ENCODE data around the gene CACNA1S. TPM values are rescaled to one million over a fixed set of nuclear protein-coding genes. Genes with fewer than 3 reads are reported as not detected.
A peak's percentile ranks its signal among the peaks of the same experiment; 100 is the strongest.

The CACNA1S gene
- total and polyA plus RNA-seq, 2 of the 4 experiments (the other 2 are of a cell fraction) = not detected

- dilution Hi-C loops (cut with HindIII; ENCODE audit: low sequenced_read_pairs, unreplicated experiment) = no loop called here
- DNase-seq (no peak), ATAC-seq (ENCODE audit: low read depth) (no peak)
- peak overlapping the region; percentile 32 for H2BK5ac ChIP-seq (ENCODE audit: low read depth, low read length, poor library complexity, severe bottlenecking)
- H2AFZ ChIP-seq (replicated peaks; ENCODE audit: low read length, poor library complexity) = no peak overlapping the region
- intact Hi-C loops (cut with micrococcal nuclease) = loop anchor here (1.0 kb wide), 1 partner anchor 18 kb away; the partner anchor contains the start of gene TMEM9
- no peak for TF ChIP-seq SMC3 (IDR thresholded peaks at IDR 0.05; ENCODE audit: low read depth, low read length)
- no peak for TF ChIP-seq CEBPB (IDR thresholded peaks at IDR 0.05; ENCODE audit: low read depth, low read length)
- H3K4me2 ChIP-seq (ENCODE audit: low read depth, low read length) = no peak overlapping the region
- H3K27me3 ChIP-seq (ENCODE audit: control insufficient read depth, insufficient read depth, low read length) = no peaks in the 10 kb centered on the region
- no TSS peak for BruUV-seq (replicated peaks)
- H3K36me3 ChIP-seq (ENCODE audit: control insufficient read depth, insufficient read depth, low read length) = peaks cover 38% of the 10 kb centered on the region
- H2BK15ac ChIP-seq (ENCODE audit: low read depth, low read length) = 0 out of 3 replicates have a peak overlapping the region, but pooled peaks have one; percentile 52
- peak overlapping the region; percentile 70 for H2AK9ac ChIP-seq (replicated peaks; ENCODE audit: low read depth, low read length, poor library complexity)
- no peak overlapping the region for H3K56ac ChIP-seq (ENCODE audit: extremely low read depth, insufficient read depth, low read length)
- ChIA-PET CTCF (interaction anchor here (0.7 kb wide), 1 partner anchor 614 kb away, joined by 3 read pairs; no protein-coding TSS in a partner anchor), POLR2A (ENCODE audit: unreplicated experiment) (no interaction called here)
- no peak overlapping the region for H3K9ac ChIP-seq (ENCODE audit: low read depth, low read length)
- H3K79me1 ChIP-seq (ENCODE audit: low read depth in 1 of 2, low read length in 2 of 2) = peaks cover 0 to 18% of the 10 kb centered on the region in 2 experiments; a peak in 2 of 4 replicates
- no peak overlapping the region; the same call in 1 of the 2 replicates for H3K14ac ChIP-seq (replicated peaks; ENCODE audit: low read depth, low read length)
- no peak overlapping the region for H2BK20ac ChIP-seq (ENCODE audit: low read depth, low read length)
- no peak overlapping the region for H4K91ac ChIP-seq (ENCODE audit: insufficient read depth, low read depth, low read length)
- H4K8ac ChIP-seq (ENCODE audit: low read depth in 2 of 2, low read length in 2 of 2) = no peak overlapping the region
- in situ Hi-C loops (cut with MboI; ENCODE audit: low sequenced_read_pairs) = no loop called here
- H3K4ac ChIP-seq (ENCODE audit: low read depth, low read length) = peak overlapping the region; percentile 53; the same call in 1 of the 2 replicates
- 100% methylated on average over 1 of the region's 8 CpGs; no CpG with 5 or more reads in 1 of the 2 experiments for WGBS, 2 experiments (ENCODE audit: extremely low coverage in 2 of 2, insufficient read length in 1 of 2)
- no peak overlapping the region for H2BK120ac ChIP-seq (ENCODE audit: low read depth, low read length)
- peak overlapping the region; percentile 87; the same call in 1 of the 2 replicates for H2AK5ac ChIP-seq (ENCODE audit: low read depth, low read length)
- peaks cover 26% of the 10 kb centered on the region for H4K20me1 ChIP-seq (ENCODE audit: insufficient read depth, low read length)
- H3K27ac ChIP-seq (ENCODE audit: insufficient read depth, low read length) = peak overlapping the region; percentile 32; the same call in 1 of the 2 replicates
- H3K4me1 ChIP-seq (ENCODE audit: control insufficient read depth, insufficient read depth, low read length) = peaks cover 13% of the 10 kb centered on the region
- H3K9me3 ChIP-seq (ENCODE audit: control insufficient read depth, insufficient read depth, low read length) = no peaks in the 10 kb centered on the region
- peaks cover 22% of the 10 kb centered on the region for H3K9me1 ChIP-seq (ENCODE audit: insufficient read depth, low read length)
- no peak overlapping the region for H3K4me3 ChIP-seq (ENCODE audit: insufficient read depth, low read depth, low read length)
- no peak overlapping the region for H3K23ac ChIP-seq (ENCODE audit: low read depth, low read length)
- no peak overlapping the region for H4K5ac ChIP-seq (ENCODE audit: low read depth, low read length)
- H3K18ac ChIP-seq (ENCODE audit: low read depth, low read length) = no peak overlapping the region; the same call in 1 of the 2 replicates
Observed at GRCh38 chr1:201136355-201137023, 24.3 kb upstream of the CACNA1S start.

Data from IMR-90 (cell line).